ENCODE measurements around the gene GALC.

The GALC gene

DNA sequence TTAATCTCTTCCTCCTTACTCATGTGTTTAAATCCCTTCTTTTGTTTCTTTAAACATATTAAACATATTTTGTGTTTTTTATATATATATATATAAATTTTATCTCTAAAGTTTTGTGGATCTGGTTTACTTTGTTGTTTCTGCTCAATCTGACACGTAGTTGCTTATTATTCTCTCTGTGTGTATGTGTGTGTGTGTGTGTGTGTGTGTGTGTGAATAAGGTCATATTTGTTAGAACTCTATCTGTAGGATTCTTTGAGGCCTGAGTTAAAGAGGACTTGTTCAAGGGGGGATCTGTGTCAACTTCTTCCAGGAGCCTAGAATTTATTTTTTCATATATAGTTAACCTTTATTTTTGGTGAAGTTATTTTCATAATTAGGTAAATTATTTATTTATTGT is 14.6 kb upstream of the GALC start:
- DNase-seq (ENCODE audit: low read depth in 2 of 3, low spot score in 1 of 3): no peak

GRCh38 chr14:88005978-88006851 is 13.2 kb upstream of the GALC start:
- DNase-seq (ENCODE audit: low read depth in 2 of 3, low spot score in 1 of 3): peak; percentile 42 to 62 (median 57)

GRCh38 chr14:88005050-88005481 is 12.1 kb upstream of the GALC start, which contains the start of gene GPR65:
TSS of gene GPR65 (plus strand) at chr14:88005135. CDS start at chr14:88010848, 5,713 bp downstream.
- DNase-seq (ENCODE audit: low read depth in 2 of 3, low spot score in 1 of 3): peak in 1 of 3 donors; percentile 25

DNA sequence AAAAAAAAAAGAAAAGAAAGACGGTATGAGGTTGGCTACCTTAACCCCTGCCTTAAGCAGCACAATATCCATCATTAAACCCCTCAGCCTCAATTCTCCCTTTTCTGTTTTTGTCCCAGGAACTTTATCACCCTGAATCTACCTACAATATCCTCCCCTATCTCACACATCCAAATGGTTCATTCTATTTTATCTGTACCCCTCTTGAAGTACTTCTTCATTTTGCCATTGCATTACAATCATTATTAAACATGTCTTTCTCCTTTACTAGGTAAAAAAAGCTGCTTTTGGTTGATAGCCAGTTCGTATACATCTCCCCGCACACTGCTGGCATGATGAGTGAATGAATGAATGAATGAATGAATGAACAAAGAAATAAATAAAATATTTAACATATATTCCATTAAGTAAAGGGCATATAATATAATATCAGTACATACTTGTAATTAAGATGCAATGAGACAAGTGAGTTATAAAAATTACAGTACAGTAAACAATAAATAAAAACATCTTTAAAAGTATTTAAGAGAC is 11.6 kb upstream of the GALC start:
- no peak for DNase-seq (ENCODE audit: low read depth in 2 of 3, low spot score in 1 of 3)

- no peak for DNase-seq (ENCODE audit: low read depth in 2 of 3, low spot score in 1 of 3)
These were observed 10.4 kb upstream of the GALC start for GRCh38 chr14:88003425-88003824.

GRCh38 chr14:88002421-88003075 is 9.6 kb upstream of the GALC start:
- DNase-seq (ENCODE audit: low read depth in 2 of 3, low spot score in 1 of 3): no peak

DNA sequence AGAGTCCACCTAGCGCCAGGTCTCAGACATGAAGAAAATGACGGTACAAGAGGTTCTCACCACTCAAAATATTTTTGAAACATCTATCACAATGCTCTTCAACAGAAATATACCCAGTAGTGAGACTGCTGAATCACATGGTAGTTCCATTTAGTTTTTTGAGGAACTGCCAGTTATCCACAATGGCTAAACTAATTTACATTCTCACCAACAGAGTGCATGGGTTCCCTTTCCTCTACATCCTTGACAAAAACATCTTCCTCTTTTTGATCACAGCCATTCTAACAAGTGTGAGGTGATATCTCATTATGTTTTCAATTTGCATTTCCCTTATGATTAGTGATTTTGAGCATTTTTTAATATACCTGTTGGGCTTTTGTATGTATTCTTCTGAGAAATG is 6.3 kb upstream of the GALC start:
- no peak for DNase-seq (ENCODE audit: low read depth in 2 of 3, low spot score in 1 of 3)

DNA sequence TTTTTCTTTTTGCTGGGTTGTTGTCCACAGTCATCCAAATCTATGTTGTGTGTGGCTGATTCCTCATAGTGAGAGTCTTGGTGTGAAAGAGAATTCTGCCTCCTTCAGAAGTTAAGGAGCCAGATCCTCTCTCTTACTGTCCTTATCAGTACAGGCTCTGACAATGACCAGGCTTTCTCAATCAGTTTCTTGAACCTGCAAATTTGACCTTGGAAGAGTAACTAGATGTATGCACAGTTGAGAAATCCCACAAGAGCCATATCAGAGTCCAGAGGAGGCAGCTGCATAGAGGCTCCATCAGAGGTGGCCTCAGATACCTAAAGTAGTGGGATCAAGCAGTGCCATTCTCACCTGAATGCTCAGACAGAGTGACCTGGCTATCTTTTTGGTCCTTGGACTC is 5.5 kb upstream of the GALC start:
- DNase-seq (ENCODE audit: low read depth in 2 of 3, low spot score in 1 of 3): no peak

- no peak for DNase-seq (ENCODE audit: low read depth in 2 of 3, low spot score in 1 of 3)
These were observed 3.3 kb upstream of the GALC start for GRCh38 chr14:87996291-87996592.

DNA sequence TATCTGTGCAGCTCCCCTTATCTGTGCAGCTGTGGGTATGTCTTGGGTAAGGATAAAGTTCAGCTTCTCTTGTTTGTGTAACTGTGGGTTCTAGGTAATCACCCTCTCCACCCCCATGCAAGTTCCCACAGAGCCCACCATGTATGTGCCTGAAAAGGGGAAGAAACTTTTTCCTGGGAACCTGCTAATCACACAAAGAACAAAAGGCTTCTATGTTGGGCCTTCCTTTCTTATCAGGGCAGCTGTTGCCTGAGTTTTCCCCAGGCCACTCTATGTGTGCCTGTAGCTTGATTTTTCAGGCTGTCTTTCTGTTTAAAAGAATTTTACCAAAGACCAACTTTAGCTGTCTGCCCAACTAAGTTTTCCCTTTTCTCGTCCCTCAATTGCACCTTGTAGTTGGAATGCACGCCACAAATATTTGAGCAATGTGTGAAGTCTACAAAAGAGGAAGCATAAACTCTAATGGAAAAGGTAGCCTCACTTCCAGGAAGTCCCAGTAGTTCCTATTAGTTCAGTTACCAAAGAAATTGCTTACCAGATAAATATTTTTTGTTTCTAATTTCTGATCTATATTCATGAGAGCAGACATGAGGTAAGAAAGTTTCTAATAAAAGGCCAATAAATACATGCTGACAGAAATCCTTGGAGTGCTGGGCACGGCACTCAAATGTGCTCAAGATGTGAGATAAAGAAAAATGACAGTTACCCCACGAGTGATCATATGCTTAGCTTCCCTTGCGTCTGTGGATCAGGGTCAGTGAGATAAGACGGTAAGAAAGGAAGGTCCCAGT is 2.7 kb upstream of the GALC start:
- no peak for DNase-seq (ENCODE audit: low read depth in 2 of 3, low spot score in 1 of 3)

GRCh38 chr14:87994974-87995373 is 2.0 kb upstream of the GALC start:
- DNase-seq (ENCODE audit: low read depth in 2 of 3, low spot score in 1 of 3): no peak

GRCh38 chr14:87992346-87992717 is 650 bp downstream of the GALC start:
- no peak for DNase-seq (ENCODE audit: low read depth in 2 of 3, low spot score in 1 of 3)

DNA sequence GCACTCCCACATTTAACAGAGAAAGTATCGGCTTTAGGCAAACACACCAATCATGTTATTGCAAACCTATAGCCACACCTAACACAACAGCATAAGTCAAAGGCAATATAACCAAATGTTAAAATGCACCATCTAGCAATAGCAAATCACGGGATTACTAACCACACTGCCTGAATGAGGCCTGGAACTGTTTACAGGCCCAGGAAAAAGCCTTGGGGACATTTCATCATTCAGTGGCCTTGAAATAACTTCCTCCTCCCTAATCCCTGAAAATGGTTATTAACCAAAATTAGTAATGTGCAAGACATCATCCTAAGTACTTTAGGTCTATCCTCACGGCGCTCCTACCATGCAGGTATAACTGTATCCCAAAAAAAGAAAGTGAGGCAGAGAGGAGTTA is 2.3 kb downstream of the GALC start:
- no peak for DNase-seq (ENCODE audit: low read depth in 2 of 3, low spot score in 1 of 3)

DNA sequence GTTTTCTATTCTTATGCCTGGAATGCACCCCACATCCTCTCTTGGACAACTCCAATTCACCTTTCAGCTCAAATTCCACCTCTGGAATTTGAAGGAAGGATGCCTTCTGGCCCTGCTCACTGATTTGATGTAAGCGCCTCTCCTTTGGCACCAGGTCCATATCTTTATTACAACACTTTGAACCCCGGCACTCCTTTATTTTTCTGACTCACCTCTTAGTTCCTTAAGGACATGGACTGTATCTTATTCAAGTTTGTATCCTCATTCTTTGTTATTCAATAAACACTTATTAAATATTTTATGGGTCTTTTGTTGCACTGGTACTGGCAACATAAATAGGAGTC is 3.1 kb downstream of the GALC start:
- no peak for DNase-seq (ENCODE audit: low read depth in 2 of 3, low spot score in 1 of 3)

- no peak for DNase-seq (ENCODE audit: low read depth in 2 of 3, low spot score in 1 of 3)
These were observed 3.6 kb downstream of the GALC start for GRCh38 chr14:87989221-87989955.

GRCh38 chr14:87979689-87980088 is 13.3 kb downstream of the GALC start:
- DNase-seq (ENCODE audit: low read depth in 2 of 3, low spot score in 1 of 3): no peak

DNA sequence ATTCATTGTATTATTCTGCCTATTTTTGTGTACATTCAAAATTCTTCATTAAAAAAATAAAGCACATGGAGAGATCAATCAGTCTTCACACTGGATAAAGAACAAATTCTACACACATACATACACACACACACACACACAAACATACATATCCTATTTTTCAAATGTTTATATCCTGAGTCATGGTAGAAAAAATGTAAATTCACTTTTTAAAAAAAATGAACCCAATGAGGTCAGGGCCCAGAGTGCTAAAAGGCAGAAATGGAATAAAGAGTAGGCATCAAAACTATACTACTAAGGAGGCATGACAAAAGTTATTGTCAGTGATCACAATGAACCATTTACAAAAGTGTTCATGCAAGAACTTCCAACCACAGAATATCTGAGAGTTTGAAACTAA is 17.3 kb downstream of the GALC start:
- DNase-seq (ENCODE audit: low read depth in 2 of 3, low spot score in 1 of 3): no peak

- no peak for DNase-seq (ENCODE audit: low read depth in 2 of 3, low spot score in 1 of 3)
These were observed 22.0 kb downstream of the GALC start for GRCh38 chr14:87971010-87971409.

GRCh38 chr14:87967496-87967895 is 25.5 kb downstream of the GALC start:
- DNase-seq (ENCODE audit: low read depth in 2 of 3, low spot score in 1 of 3): no peak

- no peak for DNase-seq (ENCODE audit: low read depth in 2 of 3, low spot score in 1 of 3)
These were observed 26.2 kb downstream of the GALC start for GRCh38 chr14:87966816-87967215.

- no peak for DNase-seq (ENCODE audit: low read depth in 2 of 3, low spot score in 1 of 3)
These were observed 31.7 kb downstream of the GALC start for GRCh38 chr14:87961246-87961645.

All from stimulated activated CD4-positive, alpha-beta T cell treated with anti-CD3 and anti-CD28 coated beads, Interleukin-12 subunit alpha, Interleukin-12 subunit beta, amount 100 ng/mL, for 48 hours (primary cell).